Stimulated activated CD8-positive, alpha-beta memory T cell treated with anti-CD3 and anti-CD28 coated beads, Interleukin-15, amount 100 ng/mL, for 4 hours (primary cell): ENCODE data around the gene ENTPD6.
A peak's percentile ranks its signal among the peaks of the same experiment; 100 is the strongest.

ENCODE experiments used
- DNase-seq, 2 donors: peaks; one replicate each; pipeline ENCODE4 v3.0.0-alpha.2; 2020; ENCODE audit warnings: low read depth in 2 of 2

Gene ENTPD6

GRCh38 chr20:25209400-25209799, 13.9 kb downstream of the ENTPD6 start:
- no peak for DNase-seq

- DNase-seq = no peak
Measured at GRCh38 chr20:25209911-25210310, 14.4 kb downstream of the ENTPD6 start.

DNA sequence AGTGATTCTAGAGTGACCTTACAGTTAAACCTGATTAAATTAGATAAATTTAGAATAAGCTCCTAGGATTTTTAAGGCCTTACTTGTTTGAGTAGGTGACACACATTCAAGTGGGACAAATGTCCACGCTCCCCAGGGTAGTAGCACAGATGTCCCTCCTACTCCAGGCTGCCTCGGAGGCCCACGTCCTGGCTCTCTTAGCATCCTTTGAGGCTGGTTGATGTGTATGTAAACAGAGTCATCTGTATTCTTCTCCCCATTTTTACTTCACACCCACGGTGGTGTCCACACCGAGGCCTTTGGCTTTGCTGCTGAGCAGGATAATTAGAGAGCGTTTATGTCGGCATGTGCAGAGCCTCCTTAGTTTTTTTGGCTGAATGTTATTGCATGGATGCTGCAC, 15.8 kb downstream of the ENTPD6 start:
- no peak for DNase-seq

- DNase-seq = no peak
Measured at GRCh38 chr20:25212242-25212641, 16.7 kb downstream of the ENTPD6 start.

- DNase-seq = no peak
Measured at GRCh38 chr20:25213566-25214425, 18.3 kb downstream of the ENTPD6 start.

DNA sequence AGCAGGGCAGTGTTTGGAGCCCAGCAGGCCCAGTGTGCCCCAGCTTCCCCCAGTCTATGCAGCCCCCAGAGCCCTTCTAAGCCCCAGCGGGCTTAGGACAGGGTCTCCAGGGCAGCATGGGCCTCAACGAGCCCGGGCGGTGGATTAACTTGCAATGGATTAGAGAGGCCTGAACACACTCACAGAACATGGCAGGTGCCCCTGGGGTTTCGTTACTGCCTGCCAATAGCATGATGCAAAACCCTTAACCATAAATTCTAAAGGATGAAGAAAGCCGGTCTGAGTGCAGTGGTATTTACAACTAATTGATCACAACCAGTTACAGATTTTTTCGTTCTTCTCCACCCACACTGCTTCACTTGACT, 18.9 kb downstream of the ENTPD6 start:
- no peak for DNase-seq

- DNase-seq = no peak
Measured at GRCh38 chr20:25214819-25215218, 19.3 kb downstream of the ENTPD6 start.

GRCh38 chr20:25215521-25215920, 20.0 kb downstream of the ENTPD6 start:
- no peak for DNase-seq

GRCh38 chr20:25216199-25216945, 20.9 kb downstream of the ENTPD6 start:
- no peak for DNase-seq

DNA sequence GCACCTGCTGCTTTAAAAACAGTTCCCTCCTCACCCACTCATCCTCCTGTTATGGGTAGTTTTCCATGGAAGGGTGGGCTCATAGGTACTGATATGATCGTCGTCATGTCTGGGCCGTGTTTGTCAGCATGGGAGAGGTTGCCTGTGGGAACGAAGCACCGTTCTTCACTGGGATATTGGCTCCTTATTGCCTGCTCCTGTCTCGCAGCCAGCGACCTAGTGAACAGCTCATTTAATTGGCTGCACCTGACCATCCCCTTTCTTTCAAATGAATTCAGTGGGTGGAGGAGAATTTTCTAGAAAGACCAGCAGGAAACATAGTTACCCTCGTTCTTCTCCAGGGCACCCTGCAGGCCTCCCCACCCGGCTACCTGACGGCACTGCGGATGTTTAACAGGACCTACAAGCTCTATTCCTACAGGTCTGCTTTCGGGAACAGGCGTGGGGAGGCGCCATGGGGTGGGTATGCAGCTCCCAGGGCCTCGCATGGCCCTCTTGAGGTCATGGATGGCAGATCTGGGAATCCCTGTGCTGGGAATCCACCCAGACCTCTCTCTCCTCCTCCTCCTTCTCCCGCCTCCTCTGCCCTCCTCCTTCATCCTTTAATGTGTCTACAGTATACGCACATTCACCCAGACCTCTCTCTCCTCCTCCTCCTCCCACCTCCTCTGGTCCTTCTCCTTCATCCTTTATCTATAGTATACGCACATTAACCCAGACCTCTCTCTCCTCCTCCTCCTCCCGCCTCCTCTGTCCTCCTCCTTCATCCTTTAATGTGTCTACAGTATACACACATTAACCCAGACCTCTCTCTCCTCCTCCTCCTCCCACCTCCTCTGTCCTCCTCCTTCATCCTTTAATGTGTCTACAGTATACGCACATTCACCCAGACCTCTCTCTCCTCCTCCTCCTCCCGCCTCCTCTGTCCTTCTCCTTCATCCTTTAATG, 21.9 kb downstream of the ENTPD6 start:
- DNase-seq = no peak

- DNase-seq = no peak
Measured at GRCh38 chr20:25218109-25218486, 22.6 kb downstream of the ENTPD6 start.

GRCh38 chr20:25218492-25218891, 23.0 kb downstream of the ENTPD6 start:
- DNase-seq = no peak

GRCh38 chr20:25219365-25219764, 23.9 kb downstream of the ENTPD6 start:
- no peak for DNase-seq

- DNase-seq = no peak
Measured at GRCh38 chr20:25220021-25220730, 24.7 kb downstream of the ENTPD6 start.

GRCh38 chr20:25220810-25221591, 25.5 kb downstream of the ENTPD6 start:
- no peak for DNase-seq

- no peak for DNase-seq
Measured at GRCh38 chr20:25221592-25222460, 26.3 kb downstream of the ENTPD6 start.

DNA sequence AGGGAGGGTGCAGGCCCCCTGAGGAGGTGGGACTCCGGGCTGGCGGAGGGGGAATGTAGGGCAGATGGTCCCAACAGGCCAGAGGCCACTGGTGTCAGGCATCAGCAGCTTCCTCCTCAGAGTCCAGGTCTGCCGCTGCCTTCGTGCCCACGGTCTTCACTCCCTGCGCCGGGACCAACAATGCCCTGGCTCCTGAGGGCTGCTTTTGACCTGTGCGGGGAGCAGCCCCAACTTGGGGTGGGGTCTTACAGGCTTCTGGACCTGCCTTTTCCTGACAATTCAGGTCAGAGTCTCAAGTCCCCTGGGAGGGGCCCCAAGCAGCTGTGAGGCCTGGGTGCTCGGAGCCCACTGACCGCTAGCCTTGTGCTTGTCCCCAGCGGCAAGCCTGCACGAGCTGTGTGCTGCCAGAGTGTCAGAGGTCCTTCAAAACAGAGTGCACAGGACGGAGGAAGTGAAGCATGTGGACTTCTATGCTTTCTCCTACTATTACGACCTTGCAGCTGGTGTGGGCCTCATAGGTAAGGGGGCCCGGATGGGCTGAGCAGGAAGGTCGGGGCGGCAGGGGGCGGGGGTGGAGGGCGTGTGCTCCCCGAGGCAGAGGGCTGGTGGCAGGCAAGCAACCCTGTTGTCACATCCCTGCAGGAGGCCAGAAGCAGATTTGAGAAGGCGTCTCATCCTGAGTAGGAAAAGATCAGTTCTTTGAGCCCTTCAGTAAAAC, 27.1 kb downstream of the ENTPD6 start:
- no peak for DNase-seq

GRCh38 chr20:25223179-25223661, 27.7 kb downstream of the ENTPD6 start:
- peak in 1 of 2 donors; percentile 7 for DNase-seq
